Stimulated activated CD8-positive, alpha-beta memory T cell treated with anti-CD3 and anti-CD28 coated beads, Interleukin-15, amount 100 ng/mL, for 1 hour (primary cell): Measurements from ENCODE around the gene HCFC1.

Experiments used
- DNase-seq: peaks from one replicate; pipeline ENCODE4 v3.0.0-alpha.2; 2020; ENCODE audit warnings: low read depth

Gene HCFC1

GRCh38 chrX:153922932-153923857 is 48.4 kb downstream of the HCFC1 start:
- no peak for DNase-seq

GRCh38 chrX:153921511-153922446 is 49.8 kb downstream of the HCFC1 start:
- no peak for DNase-seq

GRCh38 chrX:153921070-153921469 is 50.5 kb downstream of the HCFC1 start:
- no peak for DNase-seq

GRCh38 chrX:153920546-153920945 is 51.1 kb downstream of the HCFC1 start:
- no peak for DNase-seq

GRCh38 chrX:153919281-153919680 is 52.3 kb downstream of the HCFC1 start:
- no peak for DNase-seq

GRCh38 chrX:153917869-153918268 is 53.7 kb downstream of the HCFC1 start:
- DNase-seq: no peak

GRCh38 chrX:153913701-153914100 is 57.9 kb downstream of the HCFC1 start:
- no peak for DNase-seq

- no peak for DNase-seq
These were observed 58.4 kb downstream of the HCFC1 start for GRCh38 chrX:153913211-153913610.

GRCh38 chrX:153911798-153912197 is 59.8 kb downstream of the HCFC1 start:
- no peak for DNase-seq

- no peak for DNase-seq
These were observed 61.2 kb downstream of the HCFC1 start for GRCh38 chrX:153910446-153910845.

- DNase-seq: no peak
These were observed 61.6 kb downstream of the HCFC1 start for GRCh38 chrX:153909980-153910360.

GRCh38 chrX:153909024-153909979 is 62.3 kb downstream of the HCFC1 start:
- DNase-seq: no peak

- no peak for DNase-seq
These were observed 63.3 kb downstream of the HCFC1 start for GRCh38 chrX:153908219-153908860.

- no peak for DNase-seq
These were observed 64.2 kb downstream of the HCFC1 start for GRCh38 chrX:153907456-153907855.

GRCh38 chrX:153906126-153906917 is 65.3 kb downstream of the HCFC1 start:
- DNase-seq: no peak

GRCh38 chrX:153905481-153906095 is 66.0 kb downstream of the HCFC1 start:
- no peak for DNase-seq

- no peak for DNase-seq
These were observed 67.3 kb downstream of the HCFC1 start, which contains the start of gene AVPR2 for GRCh38 chrX:153903991-153904957. Gene AVPR2 (plus strand): TSS chrX:153904673. CDS start chrX:153905146, 473 bp downstream.

- no peak for DNase-seq
These were observed 68.2 kb downstream of the HCFC1 start for GRCh38 chrX:153903238-153903980.
